ENCODE results near the gene ZNF768.

The ZNF768 gene

GRCh38 chr16:30476991-30477390, 49.4 kb downstream of the ZNF768 start:
- no peak overlapping the region for H3K9ac ChIP-seq (ENCODE audit: low read depth, low read length)
- no peak overlapping the region for H3K4me2 ChIP-seq (ENCODE audit: insufficient read depth, low read length)
- TF ChIP-seq EZH2 (IDR thresholded peaks at IDR 0.05; ENCODE audit: borderline replicate concordance, low read depth, low read length, severe bottlenecking), result no peak
- TF ChIP-seq CTCF (IDR thresholded peaks at IDR 0.05; ENCODE audit: borderline replicate concordance, extremely low read depth, low read length, poor library complexity, severe bottlenecking), result no peak
- DNase-seq, result no peak
- no peak overlapping the region for H3K4me3 ChIP-seq (ENCODE audit: low read depth in 1 of 2, low read length in 2 of 2)
- H2AFZ ChIP-seq (ENCODE audit: low read depth, low read length), result no peak overlapping the region
- H3K27ac ChIP-seq (ENCODE audit: low read length), result no peak overlapping the region
- H3K9me3 ChIP-seq (ENCODE audit: insufficient read depth, low read length, severe bottlenecking), result no peaks in the 10 kb centered on the region
- H3K27me3 ChIP-seq (ENCODE audit: insufficient read depth, low read length, poor library complexity), result no peaks in the 10 kb centered on the region
- peaks cover 23% of the 10 kb centered on the region for H3K4me1 ChIP-seq (ENCODE audit: insufficient read depth, low read length)
- H3K36me3 ChIP-seq (ENCODE audit: insufficient read depth, low read length), result no peaks in the 10 kb centered on the region
- H4K20me1 ChIP-seq (ENCODE audit: insufficient read depth, low read length), result no peaks in the 10 kb centered on the region
- H3K79me2 ChIP-seq (ENCODE audit: insufficient read depth, low read length), result no peaks in the 10 kb centered on the region
- ATAC-seq (ENCODE audit: insufficient read depth, low read depth), result no peak

GRCh38 chr16:30474684-30475083, 51.7 kb downstream of the ZNF768 start:
- Histone ChIP-seq H3K4me3 (ENCODE audit: low read depth in 1 of 2, low read length in 2 of 2) (no peak overlapping the region), H3K27me3 (ENCODE audit: insufficient read depth, low read length, poor library complexity) (no peaks in the 10 kb centered on the region), H3K4me2 (ENCODE audit: insufficient read depth, low read length) (no peak overlapping the region), H3K4me1 (ENCODE audit: insufficient read depth, low read length) (peaks cover 39% of the 10 kb centered on the region), H3K27ac (ENCODE audit: low read length) (no peak overlapping the region), H3K9me3 (ENCODE audit: insufficient read depth, low read length, severe bottlenecking) (no peaks in the 10 kb centered on the region), H2AFZ (ENCODE audit: low read depth, low read length) (no peak overlapping the region), H3K9ac (ENCODE audit: low read depth, low read length) (no peak overlapping the region), H3K79me2 (ENCODE audit: insufficient read depth, low read length) (no peaks in the 10 kb centered on the region), H3K36me3 (ENCODE audit: insufficient read depth, low read length) (no peaks in the 10 kb centered on the region), H4K20me1 (ENCODE audit: insufficient read depth, low read length) (no peaks in the 10 kb centered on the region)
- TF ChIP-seq EZH2 (IDR thresholded peaks at IDR 0.05; ENCODE audit: borderline replicate concordance, low read depth, low read length, severe bottlenecking), result no peak
- TF ChIP-seq CTCF (IDR thresholded peaks at IDR 0.05; ENCODE audit: borderline replicate concordance, extremely low read depth, low read length, poor library complexity, severe bottlenecking), result no peak
- ATAC-seq (ENCODE audit: insufficient read depth, low read depth) (no peak), DNase-seq (no peak)

GRCh38 chr16:30474074-30474452, 52.3 kb downstream of the ZNF768 start:
- no peak overlapping the region for H3K27ac ChIP-seq (ENCODE audit: low read length)

More at GRCh38 chr16:30474074-30474452, 52.3 kb downstream of the ZNF768 start:
- ATAC-seq (ENCODE audit: insufficient read depth, low read depth) (no peak), DNase-seq (no peak)
- no peaks in the 10 kb centered on the region for H3K9me3 ChIP-seq (ENCODE audit: insufficient read depth, low read length, severe bottlenecking)
- peaks cover 39% of the 10 kb centered on the region for H3K4me1 ChIP-seq (ENCODE audit: insufficient read depth, low read length)
- H3K9ac ChIP-seq (ENCODE audit: low read depth, low read length), result peak overlapping the region; percentile 59; the same call in 1 of the 2 replicates
- H3K79me2 ChIP-seq (ENCODE audit: insufficient read depth, low read length), result no peaks in the 10 kb centered on the region
- H3K4me2 ChIP-seq (ENCODE audit: insufficient read depth, low read length), result no peak overlapping the region; the same call in 1 of the 2 replicates
- TF ChIP-seq CTCF (IDR thresholded peaks at IDR 0.05; ENCODE audit: borderline replicate concordance, extremely low read depth, low read length, poor library complexity, severe bottlenecking) (no peak), EZH2 (IDR thresholded peaks at IDR 0.05; ENCODE audit: borderline replicate concordance, low read depth, low read length, severe bottlenecking) (no peak)
- no peaks in the 10 kb centered on the region for H4K20me1 ChIP-seq (ENCODE audit: insufficient read depth, low read length)
- H3K4me3 ChIP-seq (ENCODE audit: low read depth in 1 of 2, low read length in 2 of 2), result no peak overlapping the region
- no peak overlapping the region for H2AFZ ChIP-seq (ENCODE audit: low read depth, low read length)
- no peaks in the 10 kb centered on the region for H3K36me3 ChIP-seq (ENCODE audit: insufficient read depth, low read length)
- no peaks in the 10 kb centered on the region for H3K27me3 ChIP-seq (ENCODE audit: insufficient read depth, low read length, poor library complexity)
